PC-9 (cell line): ENCODE results near the gene TRMT5. TPM values are rescaled to one million over a fixed set of nuclear protein-coding genes. Genes with fewer than 3 reads are reported as not detected.

Experiments
- BruUV-seq: library from RNA; stranded (reverse); fragments of 400-500 nt; replicated peaks from 2 replicates; lab custom pipeline; 2021; lab: Mats Ljungman, UMichigan
- CTCF ChIA-PET: fragments of 300-600 bp; sonication (Branson Sonifier 250); formaldehyde crosslinking; loops from one replicate; lab custom pipeline; 2022; ENCODE audit warnings: antibody characterized with exemption; lab: Charles Lee
- POLR2A ChIA-PET: fragments of 300-600 bp; sonication (Branson Sonifier 250); formaldehyde crosslinking; loops from one replicate; lab custom pipeline; 2022; ENCODE audit warnings: antibody characterized with exemption; ENCODE audit not compliant: unreplicated experiment; lab: Charles Lee
- DNase-seq, 2 experiments: peaks; one replicate each; pipeline versions ENCODE4 v3.0.0 to v3.0.0-alpha.2; 2015 to 2022; ENCODE audit warnings: mixed read lengths in 1 of 2
- H2AFZ ChIP-seq: fragments of 200-600 bp; sonication (generic); 2 replicates; pipeline ENCODE4 v1.8.1; 2017; ENCODE audit warnings: antibody characterized with exemption
- H3F3A ChIP-seq: fragments of 200-600 bp; sonication (generic); 2 replicates; pipeline ENCODE4 v1.8.1; 2017; ENCODE audit warnings: antibody characterized with exemption, mild to moderate bottlenecking, low read depth; ENCODE audit not compliant: insufficient read depth
- H3K27ac ChIP-seq: fragments of 200-600 bp; sonication (generic); 2 replicates; pipeline ENCODE4 v1.6.1; 2016; ENCODE audit warnings: mixed run types
- H3K27me3 ChIP-seq: fragments of 200-600 bp; sonication (generic); 2 replicates; pipeline ENCODE4 v1.6.1; 2016; ENCODE audit warnings: low read depth, mixed run types; ENCODE audit not compliant: insufficient read depth
- H3K36me3 ChIP-seq: fragments of 200-600 bp; sonication (generic); 2 replicates; pipeline ENCODE4 v1.6.1; 2016; ENCODE audit warnings: low read depth, mixed run types
- H3K4me1 ChIP-seq: fragments of 200-600 bp; sonication (generic); replicated peaks from 2 replicates; pipeline ENCODE4 v1.6.1; 2016; ENCODE audit warnings: mixed run types; ENCODE audit not compliant: insufficient read depth
- H3K4me2 ChIP-seq: fragments of 200-600 bp; sonication (generic); 2 replicates; pipeline ENCODE4 v1.6.1; 2017; ENCODE audit warnings: mixed run types
- H3K4me3 ChIP-seq: fragments of 200-600 bp; sonication (generic); 2 replicates; pipeline ENCODE4 v1.6.1; 2016; ENCODE audit warnings: mixed run types
- H3K79me2 ChIP-seq: fragments of 200-600 bp; sonication (generic); 2 replicates; pipeline ENCODE4 v1.6.1; 2017; ENCODE audit warnings: low read depth, mixed run types
- H3K9me2 ChIP-seq: fragments of 200-600 bp; sonication (generic); 2 replicates; pipeline ENCODE4 v1.8.1; 2017; ENCODE audit warnings: mild to moderate bottlenecking; ENCODE audit not compliant: insufficient read depth
- H3K9me3 ChIP-seq: fragments of 200-600 bp; sonication (generic); 2 replicates; pipeline ENCODE4 v1.8.1; 2016; ENCODE audit warnings: low read depth; ENCODE audit not compliant: insufficient read depth
- H4K20me1 ChIP-seq: fragments of 200-600 bp; sonication (generic); 2 replicates; pipeline ENCODE4 v1.8.1; 2017; ENCODE audit not compliant: insufficient read depth
- EZH2 ChIP-seq: fragments of 200-600 bp; sonication (generic); IDR thresholded peaks from 2 replicates; pipeline ENCODE4 v1.8.0; 2017; ENCODE audit warnings: antibody characterized with exemption, low read depth
- intact Hi-C: fragments of 100-400 bp; cut with micrococcal nuclease; formaldehyde crosslinking; loops from one replicate; pipeline ENCODE4 v1.10.0; 2022; ENCODE audit not compliant: unreplicated experiment
- total RNA-seq: library from RNA; stranded (reverse); gene quantifications from 2 replicates; pipeline ENCODE4 v1.2.3, GENCODE V29; 2021
- TF ChIP-seq, protein P1 (sequence below): fragments of 200-600 bp; sonication (generic); conservative IDR thresholded peaks from 2 replicates; pipeline ENCODE4 v1.6.1; 2017; ENCODE audit warnings: mixed run types, antibody characterized with exemption, mild to moderate bottlenecking, moderate library complexity

TRMT5 gene
- total RNA-seq, 1 experiment from 2014 or later = 17.6 TPM

DNA sequence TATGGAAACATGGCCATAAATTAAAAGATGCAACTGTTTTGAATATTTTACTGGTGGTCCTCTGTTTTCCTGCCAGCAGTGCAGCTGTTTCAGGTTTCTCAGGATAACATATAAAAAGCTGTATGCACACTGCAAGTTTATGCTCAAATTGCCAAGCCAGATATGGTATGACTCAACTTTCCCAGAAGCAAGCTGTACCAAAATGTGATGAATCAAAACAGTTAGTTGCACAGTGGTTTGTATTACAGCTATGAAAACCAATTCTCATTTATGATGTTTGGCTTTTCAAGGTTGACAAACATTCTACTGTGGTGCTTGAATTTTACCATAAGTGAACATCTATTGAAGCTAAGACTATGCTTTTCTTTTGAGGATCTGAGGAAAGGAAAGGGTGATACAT, 15.5 kb downstream of the TRMT5 start:
- no TSS peak for BruUV-seq
- TF ChIP-seq, protein P1, sequence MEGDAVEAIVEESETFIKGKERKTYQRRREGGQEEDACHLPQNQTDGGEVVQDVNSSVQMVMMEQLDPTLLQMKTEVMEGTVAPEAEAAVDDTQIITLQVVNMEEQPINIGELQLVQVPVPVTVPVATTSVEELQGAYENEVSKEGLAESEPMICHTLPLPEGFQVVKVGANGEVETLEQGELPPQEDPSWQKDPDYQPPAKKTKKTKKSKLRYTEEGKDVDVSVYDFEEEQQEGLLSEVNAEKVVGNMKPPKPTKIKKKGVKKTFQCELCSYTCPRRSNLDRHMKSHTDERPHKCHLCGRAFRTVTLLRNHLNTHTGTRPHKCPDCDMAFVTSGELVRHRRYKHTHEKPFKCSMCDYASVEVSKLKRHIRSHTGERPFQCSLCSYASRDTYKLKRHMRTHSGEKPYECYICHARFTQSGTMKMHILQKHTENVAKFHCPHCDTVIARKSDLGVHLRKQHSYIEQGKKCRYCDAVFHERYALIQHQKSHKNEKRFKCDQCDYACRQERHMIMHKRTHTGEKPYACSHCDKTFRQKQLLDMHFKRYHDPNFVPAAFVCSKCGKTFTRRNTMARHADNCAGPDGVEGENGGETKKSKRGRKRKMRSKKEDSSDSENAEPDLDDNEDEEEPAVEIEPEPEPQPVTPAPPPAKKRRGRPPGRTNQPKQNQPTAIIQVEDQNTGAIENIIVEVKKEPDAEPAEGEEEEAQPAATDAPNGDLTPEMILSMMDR = no peak
- no peak for TF ChIP-seq EZH2
- H3K36me3 ChIP-seq = no peaks in the 10 kb centered on the region
- intact Hi-C loops = no loop called here
- no peaks in the 10 kb centered on the region for H3K9me3 ChIP-seq
- H4K20me1 ChIP-seq = no peaks in the 10 kb centered on the region
- H3K9me2 ChIP-seq = no peaks in the 10 kb centered on the region
- H3K79me2 ChIP-seq = no peaks in the 10 kb centered on the region
- H3K4me3 ChIP-seq = no peak overlapping the region
- no peak overlapping the region for H3K4me2 ChIP-seq
- H2AFZ ChIP-seq = no peak overlapping the region
- no peak for DNase-seq
- CTCF ChIA-PET = interaction anchor here (0.6 kb wide), 1 partner anchor 138 kb away, joined by 4 read pairs; no protein-coding TSS in a partner anchor
- no peak overlapping the region for H3K27ac ChIP-seq
- no peaks in the 10 kb centered on the region; the same call in none of the 2 replicates for H3F3A ChIP-seq
- no peaks in the 10 kb centered on the region for H3K27me3 ChIP-seq
- POLR2A ChIA-PET = interaction anchor here (0.6 kb wide), 1 partner anchor 244 kb away, joined by 11 read pairs; no protein-coding TSS in a partner anchor
- H3K4me1 ChIP-seq = no peaks in the 10 kb centered on the region

DNA sequence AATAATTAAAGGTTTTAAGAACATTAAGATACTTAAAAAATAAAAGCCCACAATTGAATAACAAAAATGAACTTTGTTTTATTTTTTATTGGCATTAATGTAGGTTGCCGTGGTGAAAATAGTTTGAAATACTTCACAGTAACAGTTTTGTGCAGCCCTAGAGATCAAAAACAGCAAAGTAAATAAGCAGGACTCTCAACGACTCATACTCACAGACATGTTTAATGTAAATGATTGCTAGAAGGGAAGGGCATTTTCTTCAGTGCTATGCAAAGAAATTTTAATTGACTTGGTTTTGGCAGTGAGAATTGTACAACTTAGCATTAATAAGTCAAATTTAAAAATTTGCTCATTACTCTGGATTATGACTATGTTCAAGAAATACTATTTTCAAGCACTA, 16.0 kb downstream of the TRMT5 start:
- H3K4me3 ChIP-seq = no peak overlapping the region
- no peaks in the 10 kb centered on the region for H3K9me2 ChIP-seq
- DNase-seq = no peak
- intact Hi-C loops = no loop called here
- H3K36me3 ChIP-seq = no peaks in the 10 kb centered on the region
- no peak overlapping the region for H3K27ac ChIP-seq
- H3K79me2 ChIP-seq = no peaks in the 10 kb centered on the region
- no peak overlapping the region for H2AFZ ChIP-seq
- H4K20me1 ChIP-seq = no peaks in the 10 kb centered on the region
- H3K4me1 ChIP-seq = no peaks in the 10 kb centered on the region
- H3F3A ChIP-seq = no peaks in the 10 kb centered on the region; the same call in none of the 2 replicates
- H3K27me3 ChIP-seq = no peaks in the 10 kb centered on the region
- H3K9me3 ChIP-seq = no peaks in the 10 kb centered on the region
- CTCF ChIA-PET = no interaction called here
- no peak overlapping the region for H3K4me2 ChIP-seq
- TF ChIP-seq, protein P1 = no peak
- TF ChIP-seq EZH2 = no peak
- no TSS peak for BruUV-seq
- POLR2A ChIA-PET = interaction anchor here (0.6 kb wide), 1 partner anchor 244 kb away, joined by 11 read pairs; no protein-coding TSS in a partner anchor

DNA sequence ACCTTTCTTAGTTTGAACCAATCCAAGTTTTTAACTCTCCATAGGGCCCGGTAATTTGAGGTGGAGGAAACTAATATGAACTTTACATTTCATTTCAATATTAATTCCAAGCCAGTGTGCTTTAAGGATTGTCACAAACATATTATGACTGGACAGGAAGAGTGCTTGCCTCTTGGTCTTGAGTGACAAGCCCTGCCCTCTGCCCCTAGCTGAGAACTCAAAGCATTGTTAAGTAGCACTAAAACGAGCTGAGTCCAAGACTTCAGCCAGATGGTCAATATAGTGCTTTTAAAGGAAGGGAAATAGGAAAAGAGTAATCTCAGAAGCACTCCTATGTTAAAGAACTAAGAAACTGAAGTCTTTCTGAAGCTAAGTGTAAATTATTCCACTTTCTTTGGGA, 17.1 kb downstream of the TRMT5 start:
- ChIA-PET CTCF (no interaction called here), POLR2A (no interaction called here)
- Histone ChIP-seq H2AFZ (no peak overlapping the region), H4K20me1 (no peaks in the 10 kb centered on the region), H3K79me2 (no peaks in the 10 kb centered on the region), H3K27ac (no peak overlapping the region), H3F3A (no peaks in the 10 kb centered on the region; the same call in none of the 2 replicates), H3K9me2 (no peaks in the 10 kb centered on the region), H3K4me1 (no peaks in the 10 kb centered on the region), H3K9me3 (no peaks in the 10 kb centered on the region), H3K27me3 (no peaks in the 10 kb centered on the region), H3K36me3 (no peaks in the 10 kb centered on the region), H3K4me2 (no peak overlapping the region), H3K4me3 (no peak overlapping the region)
- intact Hi-C loops = no loop called here
- TF ChIP-seq, protein P1 = no peak
- TF ChIP-seq EZH2 = no peak
- BruUV-seq = no TSS peak
- DNase-seq = no peak
